GM13976 (cell line): ENCODE results near the gene COL26A1.

Experiments used
- DNase-seq: peaks from one replicate; pipeline ENCODE4 v3.0.0; 2012; ENCODE audit warnings: low spot score
- in situ Hi-C: fragments of 300-500 bp; cut with MboI; formaldehyde crosslinking; loops from one replicate; pipeline ENCODE4 v1.12.0; 2022; ENCODE audit warnings: low sequenced_read_pairs, mixed read lengths, inconsistent platforms; ENCODE audit not compliant: unreplicated experiment
- TF ChIP-seq, protein P1 (sequence below): IDR thresholded peaks from 2 replicates; pipeline ENCODE4 v1.5.1; 2012; ENCODE audit warnings: borderline replicate concordance, mild to moderate bottlenecking; ENCODE audit not compliant: insufficient read depth; ENCODE audit errors: extremely low read depth, missing control alignments, control extremely low read depth

Gene COL26A1

DNA sequence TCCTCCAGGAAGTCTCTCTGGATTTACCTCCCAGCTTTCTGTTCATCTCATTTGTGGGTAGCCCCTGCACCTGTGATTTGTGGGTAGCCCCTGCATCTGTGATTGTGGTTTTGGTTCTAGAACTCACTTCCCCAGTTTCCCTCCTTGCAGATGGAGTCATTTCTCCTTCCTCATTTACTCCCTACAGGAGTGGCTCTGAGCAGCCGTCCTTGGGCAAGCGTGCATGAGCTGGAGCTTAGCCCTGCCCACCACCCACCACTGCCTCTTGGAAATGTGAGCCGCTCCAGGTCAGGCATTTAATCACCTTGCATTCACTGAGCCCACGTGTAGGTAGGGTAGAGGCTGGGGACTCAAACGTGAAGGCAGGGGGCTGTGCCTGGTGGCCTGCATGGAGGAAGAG, 8.2 kb downstream of the COL26A1 start:
- no peak for DNase-seq
- in situ Hi-C loops, result no loop called here

GRCh38 chr7:101373812-101374614, 11.3 kb downstream of the COL26A1 start:
- in situ Hi-C loops, result no loop called here
- DNase-seq, result no peak
- TF ChIP-seq, protein P1, sequence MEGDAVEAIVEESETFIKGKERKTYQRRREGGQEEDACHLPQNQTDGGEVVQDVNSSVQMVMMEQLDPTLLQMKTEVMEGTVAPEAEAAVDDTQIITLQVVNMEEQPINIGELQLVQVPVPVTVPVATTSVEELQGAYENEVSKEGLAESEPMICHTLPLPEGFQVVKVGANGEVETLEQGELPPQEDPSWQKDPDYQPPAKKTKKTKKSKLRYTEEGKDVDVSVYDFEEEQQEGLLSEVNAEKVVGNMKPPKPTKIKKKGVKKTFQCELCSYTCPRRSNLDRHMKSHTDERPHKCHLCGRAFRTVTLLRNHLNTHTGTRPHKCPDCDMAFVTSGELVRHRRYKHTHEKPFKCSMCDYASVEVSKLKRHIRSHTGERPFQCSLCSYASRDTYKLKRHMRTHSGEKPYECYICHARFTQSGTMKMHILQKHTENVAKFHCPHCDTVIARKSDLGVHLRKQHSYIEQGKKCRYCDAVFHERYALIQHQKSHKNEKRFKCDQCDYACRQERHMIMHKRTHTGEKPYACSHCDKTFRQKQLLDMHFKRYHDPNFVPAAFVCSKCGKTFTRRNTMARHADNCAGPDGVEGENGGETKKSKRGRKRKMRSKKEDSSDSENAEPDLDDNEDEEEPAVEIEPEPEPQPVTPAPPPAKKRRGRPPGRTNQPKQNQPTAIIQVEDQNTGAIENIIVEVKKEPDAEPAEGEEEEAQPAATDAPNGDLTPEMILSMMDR, result no peak

More for the DNA sequence above, 8.2 kb downstream of the COL26A1 start:
- TF ChIP-seq, protein P1, result no peak

- TF ChIP-seq, protein P1, result no peak
- in situ Hi-C loops, result no loop called here
- DNase-seq, result no peak
Measured at GRCh38 chr7:101374990-101375389, 12.3 kb downstream of the COL26A1 start.

DNA sequence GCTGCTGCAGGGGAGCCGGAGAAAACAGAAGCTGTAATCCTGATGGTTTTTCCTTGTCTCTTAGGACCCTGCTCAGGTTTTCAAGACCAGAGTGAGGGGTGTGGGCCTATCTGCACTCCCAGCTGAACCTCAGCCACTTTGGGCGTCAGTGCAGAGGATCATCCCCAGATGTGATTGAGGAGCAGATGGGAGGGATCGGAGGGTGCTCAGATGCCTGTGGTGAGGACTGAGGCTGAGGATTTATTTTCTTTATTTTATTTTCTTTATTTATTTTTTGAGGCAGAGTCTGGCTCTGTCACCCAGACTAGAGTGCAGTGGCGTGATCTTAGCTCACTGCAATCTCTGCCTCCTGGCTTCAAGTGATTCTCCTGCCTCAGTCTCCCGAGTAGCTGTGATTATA, 13.9 kb downstream of the COL26A1 start:
- DNase-seq, result no peak
- in situ Hi-C loops, result no loop called here
- TF ChIP-seq, protein P1, result no peak

DNA sequence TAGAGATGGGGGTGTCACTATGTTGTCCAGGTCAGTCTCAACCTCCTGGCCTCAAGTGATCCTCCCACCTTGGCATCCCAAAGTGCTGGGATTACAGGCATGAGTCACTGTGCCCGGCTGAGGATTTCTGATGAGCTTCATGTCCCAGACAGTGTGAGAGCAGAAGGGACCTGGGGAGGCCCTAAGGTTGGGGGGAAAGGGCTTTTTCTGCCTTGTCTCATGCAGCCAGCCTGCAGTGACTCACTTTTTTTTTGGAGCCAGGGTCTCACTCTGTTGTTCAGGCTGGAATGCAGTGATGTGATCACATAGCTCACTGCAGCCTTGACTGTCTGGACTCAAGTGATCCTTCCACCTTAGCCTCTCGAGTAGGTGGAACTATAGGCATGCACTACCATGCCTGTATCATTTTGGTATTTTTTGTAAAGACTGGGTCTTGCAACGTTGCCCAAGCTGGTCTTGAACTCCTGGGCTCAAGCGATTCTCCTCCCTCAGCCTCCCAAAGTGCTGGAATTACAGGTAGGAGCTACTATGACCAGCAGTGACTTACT, 14.6 kb downstream of the COL26A1 start:
- TF ChIP-seq, protein P1, result no peak
- DNase-seq, result no peak
- in situ Hi-C loops, result no loop called here

- in situ Hi-C loops, result no loop called here
- TF ChIP-seq, protein P1, result no peak
- DNase-seq, result no peak
Measured at GRCh38 chr7:101378751-101379174, 16.1 kb downstream of the COL26A1 start.

DNA sequence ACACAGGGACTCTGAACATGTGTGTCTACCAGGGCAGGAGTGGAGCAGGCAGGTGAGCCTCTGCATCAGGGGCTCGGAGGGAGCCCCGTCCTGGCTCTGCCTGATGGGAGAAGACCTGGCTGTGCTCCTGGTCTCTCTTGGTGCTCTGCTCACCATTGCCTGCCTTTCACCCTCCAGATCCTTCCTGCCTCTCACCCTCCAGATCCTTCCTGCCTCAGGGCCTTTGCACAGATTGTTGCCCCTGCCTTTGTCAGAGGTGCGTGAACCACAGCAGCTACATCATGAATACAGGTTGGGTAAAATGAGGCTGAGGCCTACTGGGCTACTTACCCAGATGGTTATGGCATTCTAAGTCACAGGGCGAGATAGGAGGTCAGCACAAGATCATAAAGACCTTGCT, 16.6 kb downstream of the COL26A1 start:
- TF ChIP-seq, protein P1, result no peak
- no peak for DNase-seq
- in situ Hi-C loops, result no loop called here
